NB4 (cell line): ENCODE measurements around the gene L3MBTL4.

Experiments used
- POLR2A ChIP-seq: IDR thresholded peaks from 2 replicates; pipeline ENCODE4 v1.6.1; 2011; ENCODE audit warnings: mild to moderate bottlenecking; ENCODE audit not compliant: insufficient read length; ENCODE audit errors: extremely low read depth
- TF ChIP-seq, protein P1 (sequence below): IDR thresholded peaks from one replicate; pipeline ENCODE4 v1.5.1; 2012; ENCODE audit warnings: low read depth, low read length

DNA sequence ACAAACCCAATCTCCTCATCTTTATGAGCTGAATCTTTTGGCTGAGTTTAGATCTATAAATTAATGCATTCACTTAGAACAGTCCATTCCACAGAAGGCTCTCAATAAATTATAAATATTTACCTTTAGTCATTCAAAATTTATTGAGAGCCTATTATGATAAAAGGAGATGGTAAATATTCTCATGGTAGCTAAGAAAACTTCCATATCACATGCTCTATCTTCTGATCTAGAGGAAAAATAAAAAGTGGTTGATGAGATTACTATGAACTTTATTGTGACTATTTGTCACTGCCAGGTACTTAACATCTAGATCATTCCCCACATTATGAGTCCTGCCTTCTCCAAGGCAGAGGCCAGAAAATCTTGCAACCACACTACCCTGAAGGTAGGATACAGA is 62.4 kb downstream of the L3MBTL4 start:
- TF ChIP-seq, protein P1, sequence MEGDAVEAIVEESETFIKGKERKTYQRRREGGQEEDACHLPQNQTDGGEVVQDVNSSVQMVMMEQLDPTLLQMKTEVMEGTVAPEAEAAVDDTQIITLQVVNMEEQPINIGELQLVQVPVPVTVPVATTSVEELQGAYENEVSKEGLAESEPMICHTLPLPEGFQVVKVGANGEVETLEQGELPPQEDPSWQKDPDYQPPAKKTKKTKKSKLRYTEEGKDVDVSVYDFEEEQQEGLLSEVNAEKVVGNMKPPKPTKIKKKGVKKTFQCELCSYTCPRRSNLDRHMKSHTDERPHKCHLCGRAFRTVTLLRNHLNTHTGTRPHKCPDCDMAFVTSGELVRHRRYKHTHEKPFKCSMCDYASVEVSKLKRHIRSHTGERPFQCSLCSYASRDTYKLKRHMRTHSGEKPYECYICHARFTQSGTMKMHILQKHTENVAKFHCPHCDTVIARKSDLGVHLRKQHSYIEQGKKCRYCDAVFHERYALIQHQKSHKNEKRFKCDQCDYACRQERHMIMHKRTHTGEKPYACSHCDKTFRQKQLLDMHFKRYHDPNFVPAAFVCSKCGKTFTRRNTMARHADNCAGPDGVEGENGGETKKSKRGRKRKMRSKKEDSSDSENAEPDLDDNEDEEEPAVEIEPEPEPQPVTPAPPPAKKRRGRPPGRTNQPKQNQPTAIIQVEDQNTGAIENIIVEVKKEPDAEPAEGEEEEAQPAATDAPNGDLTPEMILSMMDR: no peak
- TF ChIP-seq POLR2A: no peak
